ENCODE results near the gene TPBGL. TPM values are rescaled to one million over a fixed set of nuclear protein-coding genes. Genes with fewer than 3 reads are reported as not detected.
A peak's percentile ranks its signal among the peaks of the same experiment; 100 is the strongest.

The TPBGL gene
- polyA plus RNA-seq, 3 donors: not detected

DNA sequence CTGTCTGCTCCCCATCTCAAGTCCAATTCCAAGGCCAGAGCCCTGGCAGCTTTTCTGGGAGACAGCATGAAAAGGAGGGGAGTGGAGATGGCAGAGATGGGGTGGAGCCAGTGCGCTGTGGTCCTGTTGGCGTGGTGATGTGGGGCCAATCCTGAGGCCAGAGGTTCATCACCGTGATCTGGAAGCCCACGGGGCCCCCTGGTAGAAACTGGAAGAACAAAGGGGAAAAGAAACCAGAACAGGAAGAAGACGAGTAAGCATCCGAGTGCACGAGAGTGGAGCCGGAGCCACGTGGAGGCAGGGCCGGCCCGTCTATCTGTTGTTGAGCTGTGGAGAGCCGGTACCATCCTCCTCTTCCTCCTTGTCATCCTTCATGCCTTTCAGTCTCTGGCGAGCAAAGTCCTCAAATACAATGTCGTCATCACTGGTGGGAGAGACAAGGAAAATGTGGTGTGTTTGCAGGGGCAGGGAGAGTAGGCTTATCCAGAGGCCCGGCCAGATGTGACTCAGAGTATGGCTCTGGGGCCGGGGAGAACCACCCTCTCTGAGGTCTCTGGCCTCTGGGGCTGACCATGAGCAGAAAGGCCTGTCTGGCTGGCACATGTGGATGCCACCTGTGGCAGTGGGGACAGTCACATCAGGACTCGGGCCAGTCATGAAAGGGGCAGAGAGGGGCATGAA, 25.4 kb downstream of the TPBGL start:
- intact Hi-C loops (cut with micrococcal nuclease): loop anchor here in 1 of 2 donors (5.0 kb wide), 1 partner anchor 416 kb away; no protein-coding TSS in a partner anchor
- H3K79me2 ChIP-seq (ENCODE audit: insufficient read depth, low read length): no peaks in the 10 kb centered on the region
- peak overlapping the region; percentile 8 for H3K4me2 ChIP-seq (replicated peaks; ENCODE audit: extremely low read depth, low read length, poor library complexity, severe bottlenecking)
- peak; percentile 51 to 67 (median 58) for DNase-seq
- WGBS (ENCODE audit: insufficient coverage): 15% methylated on average over 8 of the region's 17 CpGs
- no peaks in the 10 kb centered on the region for H3K9me3 ChIP-seq (replicated peaks in 1 of 2; ENCODE audit: control insufficient read depth in 1 of 2, insufficient read depth in 1 of 2, low read length in 2 of 2)
- H3K27ac ChIP-seq (ENCODE audit: low read depth in 1 of 2, low read length in 2 of 2): peak overlapping the region; percentile 55 to 73
- peak overlapping the region; percentile 24 for H3K9ac ChIP-seq (ENCODE audit: insufficient read depth, low read length, poor library complexity, severe bottlenecking)
- peaks cover 72% of the 10 kb centered on the region for H3K4me1 Mint-ChIP-seq
- H3K27me3 Mint-ChIP-seq (ENCODE audit: low read depth in 3 of 3): peaks cover 0 to 2% (median 1%) of the 10 kb centered on the region in 3 donors
- H3K36me3 ChIP-seq (replicated peaks in 1 of 2; ENCODE audit: control insufficient read depth in 1 of 2, insufficient read depth in 2 of 2, low read length in 2 of 2): peaks cover 38 to 54% of the 10 kb centered on the region in 2 donors
- no peaks in the 10 kb centered on the region for H3K9me3 Mint-ChIP-seq
- H3K4me1 ChIP-seq (ENCODE audit: control insufficient read depth in 1 of 2, insufficient read depth in 2 of 2, low read length in 2 of 2): peaks cover 68 to 69% of the 10 kb centered on the region in 2 donors
- no peak overlapping the region for H2AFZ ChIP-seq (ENCODE audit: insufficient read depth, low read depth, low read length, poor library complexity, severe bottlenecking)
- H3K36me3 Mint-ChIP-seq: peaks cover 42 to 62% of the 10 kb centered on the region in 2 donors
- no peak for TF ChIP-seq CTCF (IDR thresholded peaks at IDR 0.05)
- peaks cover 98% of the 10 kb centered on the region for H4K20me1 ChIP-seq (ENCODE audit: insufficient read depth, low read length)
- no peaks in the 10 kb centered on the region for H3K27me3 ChIP-seq (ENCODE audit: control insufficient read depth in 2 of 2, insufficient read depth in 2 of 2, low read length in 2 of 2)
- H3K27ac Mint-ChIP-seq: peak overlapping the region; percentile 81 to 94 (median 87)
- peak overlapping the region; percentile 45 to 78 for H3K4me3 Mint-ChIP-seq
- no peak overlapping the region for H3K4me3 ChIP-seq (replicated peaks in 1 of 3; ENCODE audit: low read depth in 2 of 3, low read length in 3 of 3)

DNA sequence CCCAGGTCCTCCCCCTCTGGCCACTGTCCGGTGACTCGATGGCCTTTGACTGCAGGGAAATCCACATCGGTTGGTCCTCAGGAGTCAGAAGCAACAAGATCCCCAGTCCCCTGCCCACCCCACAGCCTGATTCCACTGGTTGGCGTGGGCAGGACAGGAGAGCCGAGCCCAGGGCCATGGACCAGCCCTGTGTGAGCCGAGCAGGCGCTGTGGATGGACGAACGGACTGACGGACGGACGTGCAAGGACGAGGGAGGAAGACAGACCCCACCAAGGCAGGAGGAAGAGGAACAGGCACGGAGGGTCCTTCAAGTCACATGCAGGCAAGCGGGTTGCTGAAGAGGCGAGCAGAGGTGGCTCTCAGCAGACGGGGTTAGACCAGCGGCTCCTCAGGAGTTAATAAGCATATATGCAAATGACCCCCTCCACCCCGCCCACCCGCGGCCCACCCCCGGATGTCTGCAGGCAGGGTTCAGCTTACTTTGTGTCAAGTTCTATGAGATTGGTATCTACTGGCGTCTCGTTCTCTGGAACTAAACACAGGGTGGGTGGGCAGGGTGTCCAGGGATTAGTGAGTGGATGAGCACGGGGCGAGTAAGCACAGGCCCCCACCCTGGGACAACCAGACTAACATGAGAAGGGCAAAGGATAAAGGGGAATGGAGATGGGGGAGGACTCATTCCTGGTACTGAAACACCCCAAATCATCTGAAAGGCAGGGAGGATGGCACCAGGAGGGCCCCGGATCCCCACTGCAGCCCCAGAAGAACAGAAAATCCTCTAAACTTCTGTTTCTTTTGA, 26.8 kb downstream of the TPBGL start:
- peak overlapping the region in 4 of 7 donors; percentile 7 to 94 (median 84) for H3K27ac Mint-ChIP-seq
- Histone ChIP-seq H3K4me2 (replicated peaks; ENCODE audit: extremely low read depth, low read length, poor library complexity, severe bottlenecking) (no peak overlapping the region), H3K36me3 (replicated peaks in 1 of 2; ENCODE audit: control insufficient read depth in 1 of 2, insufficient read depth in 2 of 2, low read length in 2 of 2) (peaks cover 52 to 67% of the 10 kb centered on the region in 2 donors), H3K9me3 (replicated peaks in 1 of 2; ENCODE audit: control insufficient read depth in 1 of 2, insufficient read depth in 1 of 2, low read length in 2 of 2) (no peaks in the 10 kb centered on the region), H2AFZ (ENCODE audit: insufficient read depth, low read depth, low read length, poor library complexity, severe bottlenecking) (no peak overlapping the region), H3K9ac (ENCODE audit: insufficient read depth, low read length, poor library complexity, severe bottlenecking) (no peak overlapping the region), H3K27ac (ENCODE audit: low read depth in 1 of 2, low read length in 2 of 2) (peak overlapping the region; percentile 55 to 73), H3K27me3 (ENCODE audit: control insufficient read depth in 2 of 2, insufficient read depth in 2 of 2, low read length in 2 of 2) (no peaks in the 10 kb centered on the region), H3K79me2 (ENCODE audit: insufficient read depth, low read length) (no peaks in the 10 kb centered on the region), H3K4me3 (replicated peaks in 1 of 3; ENCODE audit: low read depth in 2 of 3, low read length in 3 of 3) (no peak overlapping the region), H4K20me1 (ENCODE audit: insufficient read depth, low read length) (peaks cover 98% of the 10 kb centered on the region), H3K4me1 (ENCODE audit: control insufficient read depth in 1 of 2, insufficient read depth in 2 of 2, low read length in 2 of 2) (peaks cover 54 to 55% of the 10 kb centered on the region in 2 donors)
- 91% methylated on average over 15 of the region's 27 CpGs for WGBS (ENCODE audit: insufficient coverage)
- no peaks in the 10 kb centered on the region for H3K9me3 Mint-ChIP-seq
- H3K36me3 Mint-ChIP-seq: peaks cover 56 to 76% of the 10 kb centered on the region in 2 donors
- peak overlapping the region in 1 of 2 donors; percentile 24 for H3K4me3 Mint-ChIP-seq
- H3K27me3 Mint-ChIP-seq (ENCODE audit: low read depth in 3 of 3): peaks cover 0 to 1% (median under 1%) of the 10 kb centered on the region in 3 donors
- no peak for TF ChIP-seq CTCF (IDR thresholded peaks at IDR 0.05)
- peaks cover 58% of the 10 kb centered on the region for H3K4me1 Mint-ChIP-seq
- no peak for DNase-seq
- intact Hi-C loops (cut with micrococcal nuclease): loop anchor here in 1 of 2 donors (5.0 kb wide), 1 partner anchor 415 kb away; no protein-coding TSS in a partner anchor

All from CD14-positive monocyte (primary cell).